WTC11 (cell line): ENCODE data around the gene STX18. TPM values are rescaled to one million over a fixed set of nuclear protein-coding genes. Genes with fewer than 3 reads are reported as not detected.

Experiments
- ATAC-seq: fragments of 200-7000 bp; cut with Tn5 transposase; 2 replicates; pipeline ENCODE4 v1.10.0; 2021; ENCODE audit warnings: mild to moderate bottlenecking, moderate library complexity
- Bru-seq: library from RNA; stranded (reverse); fragments of 400-500 nt; gene quantifications from one replicate; lab custom pipeline; 2021; lab: Mats Ljungman, UMichigan
- CTCF ChIA-PET: fragments of 300-600 bp; sonication (Branson Sonifier 250); formaldehyde crosslinking; loops from one replicate; lab custom pipeline; 2021; ENCODE audit warnings: antibody characterized with exemption; lab: Charles Lee
- POLR2A ChIA-PET: fragments of 350-600 bp; sonication (Branson Sonifier 250); formaldehyde crosslinking; loops from one replicate; lab custom pipeline; 2021; ENCODE audit warnings: antibody characterized with exemption; lab: Charles Lee
- DNase-seq: peaks from one replicate; pipeline ENCODE4 v3.0.0; 2021; ENCODE audit warnings: low spot score
- H3K27ac Mint-ChIP-seq: 2 replicates; pipeline ENCODE4 v1.8.0; 2021; ENCODE audit warnings: mixed read lengths
- H3K27me3 Mint-ChIP-seq: 2 replicates; pipeline ENCODE4 v1.8.0; 2021; ENCODE audit warnings: low read depth, mild to moderate bottlenecking, moderate library complexity, mixed read lengths
- H3K36me3 Mint-ChIP-seq: 2 replicates; pipeline ENCODE4 v1.8.0; 2021; ENCODE audit warnings: mixed read lengths
- H3K4me1 Mint-ChIP-seq: 2 replicates; pipeline ENCODE4 v1.8.0; 2022; ENCODE audit warnings: mixed read lengths
- H3K4me3 Mint-ChIP-seq: 2 replicates; pipeline ENCODE4 v1.8.0; 2021; ENCODE audit warnings: mild to moderate bottlenecking, moderate library complexity, mixed read lengths
- H3K9me3 Mint-ChIP-seq: 2 replicates; pipeline ENCODE4 v1.8.0; 2021; ENCODE audit warnings: mixed read lengths
- ATF1 ChIP-seq: sonication (generic); formaldehyde crosslinking; IDR thresholded peaks from 2 replicates; pipeline ENCODE4 v1.8.1; 2023; ENCODE audit warnings: mild to moderate bottlenecking, moderate library complexity, missing genetic modification reagents
- ATF2 ChIP-seq: sonication (generic); formaldehyde crosslinking; IDR thresholded peaks from 2 replicates; pipeline ENCODE4 v1.8.1; 2022; ENCODE audit warnings: low read depth, missing genetic modification reagents, borderline replicate concordance
- ATF3 ChIP-seq: sonication (generic); formaldehyde crosslinking; conservative IDR thresholded peaks from 2 replicates; pipeline ENCODE4 v1.8.1; 2022; ENCODE audit warnings: mild to moderate bottlenecking, missing genetic modification reagents
- CBFB ChIP-seq: sonication (generic); formaldehyde crosslinking; IDR thresholded peaks from 2 replicates; pipeline ENCODE4 v1.8.1; 2022; ENCODE audit warnings: mild to moderate bottlenecking, low read depth, missing genetic modification reagents
- CREM ChIP-seq: sonication (generic); formaldehyde crosslinking; IDR thresholded peaks from 2 replicates; pipeline ENCODE4 v1.8.1; 2022; ENCODE audit warnings: mild to moderate bottlenecking, missing genetic modification reagents, moderate library complexity
- E2F4 ChIP-seq: sonication (generic); formaldehyde crosslinking; IDR thresholded peaks from 2 replicates; pipeline ENCODE4 v1.8.1; 2022; ENCODE audit warnings: low read depth, mild to moderate bottlenecking, moderate library complexity, missing genetic modification reagents, borderline replicate concordance
- ESRRA ChIP-seq: sonication (generic); formaldehyde crosslinking; IDR thresholded peaks from 2 replicates; pipeline ENCODE4 v1.8.1; 2022; ENCODE audit warnings: mild to moderate bottlenecking, missing genetic modification reagents, borderline replicate concordance
- FOXP1 ChIP-seq: sonication (generic); formaldehyde crosslinking; IDR thresholded peaks from 2 replicates; pipeline ENCODE4 v1.8.0; 2022; ENCODE audit warnings: missing genetic modification reagents, mild to moderate bottlenecking, moderate library complexity, borderline replicate concordance
- HMGA2 ChIP-seq: fragments of 250-450 bp; sonication (Bioruptor Pico); IDR thresholded peaks from 2 replicates; pipeline ENCODE4 v1.4.0; 2021; ENCODE audit warnings: mild to moderate bottlenecking, moderate library complexity
- HMGXB4 ChIP-seq: sonication (generic); formaldehyde crosslinking; IDR thresholded peaks from 2 replicates; pipeline ENCODE4 v1.8.1; 2023; ENCODE audit warnings: mild to moderate bottlenecking, moderate library complexity, missing genetic modification reagents
- IRF1 ChIP-seq: sonication (generic); formaldehyde crosslinking; IDR thresholded peaks from 2 replicates; pipeline ENCODE4 v1.8.0; 2023; ENCODE audit warnings: missing genetic modification reagents
- KAT7 ChIP-seq: sonication (generic); formaldehyde crosslinking; IDR thresholded peaks from 2 replicates; pipeline ENCODE4 v1.8.1; 2023; ENCODE audit warnings: missing genetic modification reagents, mild to moderate bottlenecking, borderline replicate concordance
- NR1H2 ChIP-seq: sonication (generic); formaldehyde crosslinking; IDR thresholded peaks from 2 replicates; pipeline ENCODE4 v1.9.0; 2021; ENCODE audit warnings: mild to moderate bottlenecking, moderate library complexity, missing genetic modification reagents
- PREB ChIP-seq: sonication (generic); formaldehyde crosslinking; IDR thresholded peaks from 2 replicates; pipeline ENCODE4 v1.8.1; 2022; ENCODE audit warnings: mild to moderate bottlenecking, missing genetic modification reagents, moderate library complexity, borderline replicate concordance
- SMAD4 ChIP-seq: sonication (generic); formaldehyde crosslinking; IDR thresholded peaks from 2 replicates; pipeline ENCODE4 v1.8.0; 2022; ENCODE audit warnings: mild to moderate bottlenecking, missing genetic modification reagents
- STAT6 ChIP-seq: sonication (generic); formaldehyde crosslinking; conservative IDR thresholded peaks from 2 replicates; pipeline ENCODE4 v1.8.1; 2023; ENCODE audit warnings: mild to moderate bottlenecking, low read depth, missing genetic modification reagents, moderate library complexity
- TCF7 ChIP-seq: sonication (generic); formaldehyde crosslinking; IDR thresholded peaks from 2 replicates; pipeline ENCODE4 v1.8.0; 2022; ENCODE audit warnings: mild to moderate bottlenecking, low read depth, missing genetic modification reagents, moderate library complexity
- ZBTB43 ChIP-seq: sonication (generic); formaldehyde crosslinking; IDR thresholded peaks from 2 replicates; pipeline ENCODE4 v1.8.1; 2023; ENCODE audit warnings: mild to moderate bottlenecking, missing genetic modification reagents
- ZNF219 ChIP-seq: sonication (generic); formaldehyde crosslinking; IDR thresholded peaks from 2 replicates; pipeline ENCODE4 v1.8.0; 2023; ENCODE audit warnings: missing genetic modification reagents, mild to moderate bottlenecking, borderline replicate concordance
- ZNF317 ChIP-seq: sonication (generic); formaldehyde crosslinking; IDR thresholded peaks from 2 replicates; pipeline ENCODE4 v1.8.1; 2023; ENCODE audit warnings: low read depth, mild to moderate bottlenecking, moderate library complexity, missing genetic modification reagents, borderline replicate concordance
- ZNF423 ChIP-seq: fragments of 250-450 bp; sonication (Bioruptor Pico); IDR thresholded peaks from 2 replicates; pipeline ENCODE4 v2.1.2; 2022; ENCODE audit warnings: mild to moderate bottlenecking, moderate library complexity
- long read RNA-seq, 3 experiments: library from RNA in 1 of 3; library from capped mRNA in 1 of 3; library from polyadenylated mRNA in 1 of 3; unstranded in 2 of 3; stranded (forward) in 1 of 3; transcript quantifications; one replicate each; pipeline ENCODE4 v2.0.0, GENCODE V29; 2021
- total RNA-seq: library from RNA; stranded (reverse); gene quantifications from 3 replicates; pipeline ENCODE4 v1.2.3, GENCODE V29; 2021

STX18 gene
- total RNA-seq, result 14.1 to 16.9 TPM (median 16.7 TPM) in 3 replicates
- percentile 73 among the genes with signal in this experiment for Bru-seq, nascent RNA
- long read RNA-seq, experiment 1, transcript STX18-201 (11 exons, 2,138 nt), result major isoform, 98 of 118 reads
- long read RNA-seq, experiment 1, partial matches to known transcripts, result 3 of 118 reads
- long read RNA-seq, experiment 1, other reads (novel, unspliced or antisense), result 15 of 118 reads
- long read RNA-seq, experiment 2, transcript STX18-201 (11 exons, 2,138 nt), result major isoform, 10 of 19 reads
- long read RNA-seq, experiment 2, partial matches to known transcripts, result 2 of 19 reads
- long read RNA-seq, experiment 2, other reads (novel, unspliced or antisense), result 6 of 19 reads
- long read RNA-seq, experiment 3, transcript STX18-201 (11 exons, 2,138 nt), result major isoform, 82 of 93 reads
- long read RNA-seq, experiment 3, partial matches to known transcripts, result 1 of 93 reads
- long read RNA-seq, experiment 3, other reads (novel, unspliced or antisense), result 10 of 93 reads

GRCh38 chr4:4541661-4542570, at the start of gene STX18:
Gene STX18 (minus strand): TSS chr4:4542048. CDS start chr4:4541964, 84 bp downstream.
- Mint-ChIP-seq H3K27me3 (no peaks in the 10 kb centered on the region), H3K9me3 (no peaks in the 10 kb centered on the region), H3K4me3 (peak within 1 kb of the TSS; percentile 98), H3K36me3 (peaks cover 15% of the 10 kb centered on the region), H3K4me1 (peaks cover 23% of the 10 kb centered on the region), H3K27ac (peak within 1 kb of the TSS; percentile 98)
- ATAC-seq (peak; percentile 95), DNase-seq (peak; percentile 88)
- ChIA-PET POLR2A (interaction anchor here (0.7 to 1.2 kb wide), 4 partner anchors 14 to 1349 kb away, joined by 3 to 4 read pairs (median 3); no protein-coding TSS in a partner anchor), CTCF (interaction anchor here (0.7 to 3.4 kb wide), 9 partner anchors 17 to 285 kb away, joined by 3 to 15 read pairs (median 4); no protein-coding TSS in a partner anchor)
- no peak for TF ChIP-seq SMAD4 (CRISPR knock-in tag)
- TF ChIP-seq E2F4, result peak; percentile 88
- TF ChIP-seq ATF1 (CRISPR knock-in tag), result peak; percentile 94; the same call in 1 of the 2 replicates
- peak; percentile 94 for TF ChIP-seq CBFB (CRISPR knock-in tag)
- TF ChIP-seq ATF3 (CRISPR knock-in tag), result no peak
- TF ChIP-seq PREB (CRISPR knock-in tag), result peak; percentile 88; the same call in 1 of the 2 replicates
- TF ChIP-seq FOXP1 (CRISPR knock-in tag), result peak; percentile 96
- TF ChIP-seq NR1H2 (CRISPR knock-in tag), result peak; percentile 81; the same call in 1 of the 2 replicates
- TF ChIP-seq HMGXB4, result peak; percentile 98
- TF ChIP-seq STAT6 (CRISPR knock-in tag), result no peak
- no peak for TF ChIP-seq ZNF423 (CRISPR knock-in tag)
- 0 out of 2 replicates have a peak, but pooled peaks have one; percentile 16 for TF ChIP-seq HMGA2
- TF ChIP-seq ZNF219, result no peak
- TF ChIP-seq ZNF317 (CRISPR knock-in tag), result peak; percentile 40; the same call in 1 of the 2 replicates
- peak; percentile 99 for TF ChIP-seq KAT7
- peak; percentile 60; the same call in 1 of the 2 replicates for TF ChIP-seq ATF2 (CRISPR knock-in tag)
- peak; percentile 94 for TF ChIP-seq IRF1 (CRISPR knock-in tag)
- no peak for TF ChIP-seq TCF7 (CRISPR knock-in tag)
- peak; percentile 99 for TF ChIP-seq CREM
- TF ChIP-seq ZBTB43 (CRISPR knock-in tag), result peak; percentile 86
- TF ChIP-seq ESRRA (CRISPR knock-in tag), result peak; percentile 99
